Mammary epithelial cell (primary cell): Measurements from ENCODE around the gene ANGPTL8.

Source experiments
- CTCF ChIP-seq, 2 donors: IDR thresholded peaks in 1 of 2; conservative IDR thresholded peaks in 1 of 2; 2 replicates each; pipeline ENCODE4 v1.5.1; 2011 to 2012; ENCODE audit warnings: inconsistent platforms in 2 of 2, low read length in 2 of 2, mild to moderate bottlenecking in 2 of 2, control low read depth in 1 of 2, low read depth in 1 of 2; ENCODE audit not compliant: insufficient read depth in 1 of 2; ENCODE audit errors: extremely low read depth in 1 of 2
- EZH2 ChIP-seq: IDR thresholded peaks from 2 replicates; pipeline ENCODE4 v1.6.1; 2012; ENCODE audit warnings: low read length, inconsistent platforms, borderline replicate concordance

- TF ChIP-seq CTCF (conservative IDR thresholded peaks at IDR 0.05 in 1 of 2, IDR thresholded peaks at IDR 0.05 in 1 of 2; ENCODE audit: extremely low read depth in 1 of 2, insufficient read depth in 1 of 2, low read depth in 1 of 2, low read length in 2 of 2) (no peak), EZH2 (no peak)
These were observed 39.3 kb downstream of the ANGPTL8 start for GRCh38 chr19:11278670-11279069.
